Prostate gland (tissue), 2 donors: ENCODE measurements around the gene UQCRQ. TPM values are rescaled to one million over a fixed set of nuclear protein-coding genes. Genes with fewer than 3 reads are reported as not detected.

Experiments used
- DNase-seq: peaks from one replicate; pipeline ENCODE4 v3.0.0-alpha.2; 2019; ENCODE audit warnings: low spot score
- H3K27ac ChIP-seq, 2 donors: fragments of 200-600 bp; sonication (generic); 2 replicates each; pipeline ENCODE4 v1.5.1; 2017 to 2019
- H3K27me3 ChIP-seq: fragments of 200-600 bp; sonication (generic); replicated peaks from 2 replicates; pipeline ENCODE4 v1.5.1; 2019; ENCODE audit not compliant: insufficient read depth
- H3K36me3 ChIP-seq, 2 donors: fragments of 200-600 bp; sonication (generic); 1 replicate in 1 of 2; 2 replicates in 1 of 2; pipeline versions ENCODE4 v1.5.1 to v1.8.1; 2017 to 2019
- H3K4me1 ChIP-seq: fragments of 200-600 bp; sonication (generic); replicated peaks from 2 replicates; pipeline ENCODE4 v1.5.1; 2019
- H3K4me3 ChIP-seq, 2 donors: fragments of 200-600 bp; sonication (generic); 2 replicates each; pipeline ENCODE4 v1.5.1; 2017 to 2019
- H3K9me3 ChIP-seq: fragments of 200-600 bp; sonication (generic); 2 replicates; pipeline ENCODE4 v1.5.1; 2017
- CTCF ChIP-seq, 4 experiments: fragments of 200-600 bp in 2 of 4; fragments of 450-650 bp in 2 of 4; sonication (generic) in 2 of 4; IDR thresholded peaks; 1 replicate in 3 of 4; 2 replicates in 1 of 4; pipeline ENCODE4 v1.5.1; 2016 to 2019; ENCODE audit warnings: antibody characterized with exemption in 4 of 4, mild to moderate bottlenecking in 2 of 4, moderate library complexity in 2 of 4
- POLR2A ChIP-seq: fragments of 450-650 bp; IDR thresholded peaks from one replicate; pipeline ENCODE4 v1.6.1; 2016; ENCODE audit warnings: antibody characterized with exemption, mild to moderate bottlenecking
- POLR2AphosphoS5 ChIP-seq: sonication (generic); formaldehyde crosslinking; IDR thresholded peaks from one replicate; pipeline ENCODE4 v1.6.1; 2017; ENCODE audit warnings: antibody characterized with exemption
- WGBS: methylation state at CpG from one replicate; pipeline ENCODE4 v1.1.5; 2018; 5-methylcytosine and 5-hydroxymethylcytosine counted together
- intact Hi-C: fragments of 100-400 bp; cut with DNase I; formaldehyde crosslinking; loops from one replicate; pipeline ENCODE4 v1.14.2; 2022
- total RNA-seq, 2 donors: library from RNA; depleted of rRNA; stranded (reverse); fragments of >200 nt; gene quantifications; one replicate each; pipeline ENCODE4 v1.1.0, GENCODE V29; 2016

The UQCRQ gene
- total RNA-seq, 2 donors from 2014 or later, result 201 to 223 TPM

GRCh38 chr5:132832612-132833011 is 33.8 kb upstream of the UQCRQ start:
- no peaks in the 10 kb centered on the region for H3K36me3 ChIP-seq
- no peak overlapping the region for H3K4me3 ChIP-seq
- H3K27me3 ChIP-seq, result no peaks in the 10 kb centered on the region
- TF ChIP-seq POLR2AphosphoS5, result no peak
- no peak for TF ChIP-seq CTCF (IDR thresholded peaks at IDR 0.05)
- no peak for TF ChIP-seq POLR2A
- H3K4me1 ChIP-seq, result peaks cover 8% of the 10 kb centered on the region
- H3K27ac ChIP-seq, result no peak overlapping the region
- no peak for DNase-seq
- intact Hi-C loops, result loop anchor here (5.0 kb wide), 1 partner anchor 35 kb away; the partner anchor contains the start of genes GDF9 and UQCRQ
- H3K9me3 ChIP-seq, result no peaks in the 10 kb centered on the region
- WGBS, result 91% methylated on average over 5 of the region's 5 CpGs

- no peak overlapping the region for H3K4me3 ChIP-seq
- TF ChIP-seq CTCF (IDR thresholded peaks at IDR 0.05), result no peak
- TF ChIP-seq POLR2A, result no peak
- TF ChIP-seq POLR2AphosphoS5, result no peak
- WGBS, result 98% methylated on average over 3 of the region's 3 CpGs
- DNase-seq, result no peak
- H3K27me3 ChIP-seq, result no peaks in the 10 kb centered on the region
- H3K4me1 ChIP-seq, result peaks cover 9% of the 10 kb centered on the region
- intact Hi-C loops, result loop anchor here (5.0 kb wide), 1 partner anchor 33 kb away; the partner anchor contains the start of genes GDF9 and UQCRQ
- H3K27ac ChIP-seq, result no peak overlapping the region
- H3K36me3 ChIP-seq, result no peaks in the 10 kb centered on the region
- no peaks in the 10 kb centered on the region for H3K9me3 ChIP-seq
Measured at GRCh38 chr5:132834057-132834456, 32.4 kb upstream of the UQCRQ start.

GRCh38 chr5:132836852-132837251 is 29.6 kb upstream of the UQCRQ start:
- no peaks in the 10 kb centered on the region for H3K9me3 ChIP-seq
- H3K4me3 ChIP-seq, result no peak overlapping the region
- no peak for DNase-seq
- TF ChIP-seq CTCF (IDR thresholded peaks at IDR 0.05), result no peak
- no peak for TF ChIP-seq POLR2A
- no peak for TF ChIP-seq POLR2AphosphoS5
- peaks cover 9% of the 10 kb centered on the region for H3K4me1 ChIP-seq
- H3K36me3 ChIP-seq, result no peaks in the 10 kb centered on the region
- intact Hi-C loops, result no loop called here
- 100% methylated on average over 1 of the region's 1 CpG for WGBS
- H3K27me3 ChIP-seq, result no peaks in the 10 kb centered on the region
- H3K27ac ChIP-seq, result peak overlapping the region; percentile 91 to 98

- peak; percentile 64 for DNase-seq
- Histone ChIP-seq H3K36me3 (no peaks in the 10 kb centered on the region), H3K27ac (peak overlapping the region; percentile 91 to 98), H3K4me1 (peaks cover 9% of the 10 kb centered on the region), H3K27me3 (no peaks in the 10 kb centered on the region), H3K4me3 (no peak overlapping the region), H3K9me3 (no peaks in the 10 kb centered on the region)
- intact Hi-C loops, result no loop called here
- TF ChIP-seq CTCF (IDR thresholded peaks at IDR 0.05) (no peak), POLR2A (no peak), POLR2AphosphoS5 (peak; percentile 73)
- 42% methylated on average over 2 of the region's 2 CpGs for WGBS
Measured at GRCh38 chr5:132837868-132838267, 28.6 kb upstream of the UQCRQ start.

- peak overlapping the region; percentile 91 to 98 for H3K27ac ChIP-seq
- no peaks in the 10 kb centered on the region for H3K27me3 ChIP-seq
- H3K4me3 ChIP-seq, result no peak overlapping the region
- TF ChIP-seq POLR2AphosphoS5 (no peak), POLR2A (no peak), CTCF (IDR thresholded peaks at IDR 0.05) (no peak)
- intact Hi-C loops, result no loop called here
- DNase-seq, result no peak
- no peaks in the 10 kb centered on the region for H3K9me3 ChIP-seq
- H3K36me3 ChIP-seq, result no peaks in the 10 kb centered on the region
- peaks cover 9% of the 10 kb centered on the region for H3K4me1 ChIP-seq
- 49% methylated on average over 3 of the region's 3 CpGs for WGBS
Measured at GRCh38 chr5:132838516-132839282, 27.7 kb upstream of the UQCRQ start.
